T-helper 2 cell treated with Interferon-gamma antibody and Interleukin-4, amounts not matched to agents 100 ng/mL and 5 ng/mL, for 36 hours (primary cell): Measurements from ENCODE around the gene TBC1D4. TPM values are rescaled to one million over a fixed set of nuclear protein-coding genes. Genes with fewer than 3 reads are reported as not detected.
"Not testable (repeated sequence)": the region's sequence is repeated elsewhere in the genome, so short reads cannot be mapped to it uniquely, and the experiment has no call there.

Source experiments
- intact Hi-C: fragments of 100-400 bp; cut with micrococcal nuclease; formaldehyde crosslinking; loops from one replicate; pipeline ENCODE4 v1.15.1; 2023
- total RNA-seq: library from RNA; stranded (reverse); gene quantifications from 2 replicates; pipeline ENCODE4 v1.2.3, GENCODE V29; 2022

Gene TBC1D4
- total RNA-seq, 1 donor from 2014 or later = 23.3 TPM

DNA sequence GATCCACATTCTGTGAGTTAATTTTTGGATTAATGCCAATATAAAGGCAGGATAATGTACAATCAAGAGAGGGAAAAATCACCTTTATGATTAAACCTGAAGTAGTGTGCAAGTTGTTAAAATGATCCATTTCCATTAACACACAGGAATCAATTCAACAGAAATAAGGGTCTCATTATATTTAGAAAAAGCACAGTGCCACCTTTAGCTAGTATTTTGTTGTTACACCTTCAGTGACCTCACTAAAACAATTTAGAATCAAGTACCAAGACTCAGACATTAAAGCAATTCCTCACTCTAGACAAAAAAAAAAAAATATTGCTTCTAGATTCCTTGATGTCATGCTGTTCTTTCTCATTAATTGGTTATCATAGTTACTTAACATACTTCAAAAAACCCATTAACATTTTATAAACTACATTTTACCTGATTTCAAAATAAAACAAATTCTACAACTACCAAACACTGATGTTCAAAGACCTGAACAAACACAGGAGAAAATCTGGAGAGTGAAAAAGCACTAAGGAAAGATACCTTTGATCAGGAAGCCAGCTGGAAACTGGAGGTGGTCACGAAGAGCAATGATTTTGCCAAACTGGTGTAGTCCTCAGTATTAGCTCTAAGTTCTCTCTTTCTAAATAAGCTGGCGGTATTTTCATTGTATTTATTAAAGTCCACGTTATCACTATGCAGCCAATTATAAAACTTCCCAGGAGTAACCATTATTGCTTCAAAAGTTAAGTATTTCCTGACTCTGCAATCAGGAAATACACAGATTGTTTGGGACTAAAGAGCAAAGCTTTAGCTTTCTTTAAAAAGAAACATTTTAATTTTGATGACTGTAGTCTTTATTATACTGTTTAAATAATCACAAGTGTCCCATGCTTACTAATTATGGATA is 115.3 kb downstream of the TBC1D4 start:
- intact Hi-C loops = loop anchor here (1.0 to 5.0 kb wide), 2 partner anchors 40 to 1234 kb away; partner anchors contain the start of gene KLF12

DNA sequence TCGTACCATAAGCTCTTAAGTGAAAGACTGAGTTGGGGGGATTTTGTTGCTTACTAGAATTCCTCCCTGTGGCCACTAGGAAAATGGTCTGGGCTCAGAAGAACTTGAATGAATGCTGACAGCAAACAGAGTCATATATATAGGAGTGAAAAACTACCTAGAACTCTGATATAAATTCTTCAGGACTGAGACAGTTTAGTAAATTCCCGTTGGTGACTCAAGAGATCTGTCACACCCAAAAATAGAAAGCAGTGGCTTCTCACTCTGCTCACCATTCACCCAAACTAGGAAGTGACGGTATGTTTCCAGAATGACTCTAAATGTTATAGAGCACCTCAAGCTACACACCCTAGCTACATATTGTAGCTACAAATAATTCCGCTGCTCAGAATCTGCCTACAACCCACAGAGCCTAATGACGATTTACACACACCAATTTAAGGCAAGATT is 116.2 kb downstream of the TBC1D4 start:
- intact Hi-C loops = loop anchor here (1.0 to 5.0 kb wide), 2 partner anchors 39 to 1233 kb away; partner anchors contain the start of gene KLF12

DNA sequence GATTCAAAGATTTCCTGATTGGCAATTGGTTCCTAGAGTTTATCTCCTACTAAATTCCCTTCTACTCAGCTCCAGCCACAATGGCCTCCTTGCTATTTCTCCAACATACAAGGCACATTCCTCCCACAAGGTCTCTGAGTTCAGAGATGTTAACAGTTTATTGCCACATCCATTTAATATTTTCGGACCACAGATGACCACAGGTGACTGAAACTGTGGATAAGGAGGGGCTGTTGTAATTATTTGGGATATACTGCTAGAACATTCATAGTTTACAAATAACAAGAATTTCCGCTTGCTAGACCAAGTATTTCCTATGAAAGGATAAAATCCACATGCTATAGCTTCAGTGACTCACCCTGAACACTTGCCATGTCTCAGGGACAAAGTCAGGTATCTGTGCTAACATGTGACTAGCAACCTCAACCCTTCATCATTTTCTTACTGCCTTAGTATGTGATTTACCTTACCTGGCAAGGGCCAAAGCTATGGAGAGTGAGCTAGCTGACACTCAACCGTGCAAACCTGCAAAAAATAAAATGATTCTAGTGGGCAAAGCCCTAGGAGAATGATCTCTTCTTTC is 117.7 kb downstream of the TBC1D4 start:
- intact Hi-C loops = no loop called here

DNA sequence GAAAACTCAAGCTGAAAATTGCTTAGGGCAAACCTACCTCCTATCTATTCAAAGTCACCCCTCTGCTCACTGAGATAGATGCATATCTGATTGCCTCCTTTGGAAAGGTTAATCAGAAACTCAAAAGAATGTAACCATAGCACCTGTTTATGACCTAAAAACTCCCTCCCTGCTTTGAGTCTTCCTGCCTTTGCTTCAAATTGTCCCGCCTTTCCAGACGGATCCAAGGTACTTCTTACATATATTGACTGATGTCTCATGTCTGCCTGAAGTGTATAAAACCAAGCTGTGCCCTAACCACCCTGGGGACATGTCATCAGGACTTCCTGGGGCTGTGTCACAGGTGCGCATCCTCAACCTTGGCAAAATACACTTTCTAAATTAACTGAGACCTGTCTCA is 118.6 kb downstream of the TBC1D4 start:
- intact Hi-C loops = no loop called here

DNA sequence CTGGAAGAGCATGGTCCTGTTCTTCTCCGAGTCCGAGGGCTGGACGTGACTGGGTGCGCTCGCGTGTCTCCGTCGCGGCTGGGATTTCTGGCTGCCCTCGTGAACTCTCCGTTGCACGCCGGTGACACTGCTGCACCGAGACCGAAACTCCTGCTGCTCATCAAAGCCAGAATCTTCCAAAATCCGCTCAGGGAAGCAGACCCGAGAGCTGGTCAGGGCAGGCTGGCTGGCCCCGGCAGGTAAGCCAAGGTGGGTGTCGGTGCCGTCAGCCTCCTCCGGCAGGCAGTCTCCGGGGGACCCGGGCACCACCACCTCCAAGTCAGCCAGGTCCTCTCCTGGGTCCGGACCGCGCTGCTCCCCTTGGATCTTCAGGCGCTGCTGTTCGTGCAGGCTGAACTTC is 119.9 kb downstream of the TBC1D4 start:
- intact Hi-C loops = no loop called here

DNA sequence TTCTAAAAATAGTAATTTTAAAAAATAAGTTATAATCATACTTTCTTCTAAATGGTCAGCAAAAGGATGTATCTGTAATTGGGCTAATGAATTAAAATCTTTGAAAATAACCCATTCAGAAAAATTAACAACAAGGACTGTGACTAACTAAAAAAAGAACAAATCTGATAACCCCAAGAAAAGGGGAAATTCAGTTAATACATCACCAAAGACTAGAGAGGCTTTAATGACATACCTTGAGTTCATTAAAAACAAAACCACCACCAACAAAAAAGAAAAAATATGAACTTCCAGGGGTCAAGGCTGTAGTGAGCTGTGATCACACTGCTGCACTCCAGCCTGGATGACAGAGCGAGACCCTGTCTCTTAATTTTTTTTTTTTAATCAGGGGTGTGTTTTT is 121.8 kb downstream of the TBC1D4 start:
- intact Hi-C loops = no loop called here

DNA sequence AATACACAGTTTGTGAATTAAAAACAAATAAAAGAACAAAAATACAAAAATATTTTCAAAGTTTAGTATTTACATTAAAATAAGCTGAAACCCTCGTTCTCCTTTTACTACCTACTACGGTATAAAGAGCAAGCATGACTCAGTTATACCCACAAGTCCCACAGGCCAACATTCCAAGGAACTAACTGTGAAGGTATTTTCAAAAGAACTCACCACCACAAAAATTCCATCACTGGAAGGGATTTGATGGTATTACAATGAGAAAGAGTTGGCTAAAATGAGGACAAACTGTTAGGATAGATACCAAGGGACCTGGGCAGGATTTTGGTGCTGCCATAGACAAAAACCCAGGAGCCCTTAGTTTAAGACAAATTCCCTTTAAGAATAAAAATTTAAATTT is 122.7 kb downstream of the TBC1D4 start:
- intact Hi-C loops = loop anchor here (5.0 kb wide), 1 partner anchor 67 kb away; no protein-coding TSS in a partner anchor

DNA sequence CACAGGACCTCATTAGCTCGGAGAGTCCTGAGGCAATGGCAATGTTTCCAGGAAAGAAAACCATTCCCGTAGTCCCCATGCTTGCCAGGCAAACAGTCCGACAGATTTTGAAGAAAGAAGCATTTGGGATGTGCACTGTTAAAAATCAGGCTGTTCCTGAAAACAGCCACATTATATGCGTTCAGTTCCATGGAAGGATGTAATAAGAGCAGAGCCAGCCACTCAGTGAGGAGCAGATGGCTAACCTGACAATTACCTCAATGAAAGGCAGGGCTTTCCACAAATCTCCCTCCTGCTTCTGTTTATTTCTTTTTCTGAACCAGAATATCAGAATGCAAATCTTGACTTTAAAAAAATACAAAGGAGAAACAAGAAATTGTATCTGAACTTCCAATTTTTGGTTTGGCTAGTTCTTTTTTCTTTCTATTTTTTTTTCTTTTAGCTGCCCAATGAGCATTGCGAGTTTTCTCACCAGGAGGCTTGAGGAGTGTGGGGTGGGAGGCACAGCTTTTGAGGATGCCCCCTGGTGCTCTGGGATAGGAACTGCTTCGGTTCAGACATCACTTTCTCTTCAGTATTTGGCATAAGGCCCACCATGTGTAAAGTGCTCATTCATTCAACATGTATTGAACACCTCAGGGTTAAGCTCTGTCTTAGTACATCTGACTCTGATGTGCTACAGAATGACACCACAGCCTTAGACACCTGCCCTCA is 124.2 kb downstream of the TBC1D4 start:
- intact Hi-C loops = loop anchor here (5.0 kb wide), 1 partner anchor 65 kb away; no protein-coding TSS in a partner anchor

DNA sequence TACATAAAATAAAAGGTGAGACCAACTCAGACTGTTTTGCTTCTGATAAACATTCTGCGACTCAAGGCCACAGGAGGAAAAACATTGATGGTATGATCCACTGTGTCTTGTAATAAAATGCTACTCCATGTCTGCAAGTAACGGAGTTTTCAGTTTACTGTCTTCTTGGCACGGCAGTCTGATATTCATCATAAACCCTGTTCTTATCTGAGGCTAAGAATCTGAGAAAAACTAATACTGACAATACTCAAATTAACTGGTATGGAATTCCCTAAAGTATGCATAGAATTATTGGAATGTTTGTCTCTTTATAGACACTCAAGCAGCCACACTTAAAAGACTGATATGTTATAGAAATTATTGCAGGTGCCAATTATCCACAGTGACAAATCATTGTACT is 125.5 kb downstream of the TBC1D4 start:
- intact Hi-C loops = loop anchor here (5.0 kb wide), 1 partner anchor 64 kb away; no protein-coding TSS in a partner anchor

DNA sequence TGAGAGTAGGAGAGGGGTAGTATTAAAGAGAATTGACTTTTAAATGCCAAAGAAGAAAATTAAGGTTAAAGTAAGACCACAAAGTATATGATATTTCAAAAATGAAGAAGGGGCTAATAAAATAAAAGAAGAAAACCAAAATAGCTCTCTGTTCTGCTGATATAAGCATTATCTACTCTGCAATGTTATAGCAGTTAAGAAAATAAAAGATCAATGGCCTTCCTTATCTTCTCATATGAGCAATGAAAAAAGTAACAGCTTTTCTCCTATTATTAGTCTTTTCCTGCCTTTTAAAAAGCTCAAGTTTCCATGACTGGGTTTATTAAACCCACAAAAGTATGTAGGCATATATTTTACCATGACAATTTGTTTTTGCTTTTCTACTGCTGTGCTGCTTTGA is 126.4 kb downstream of the TBC1D4 start:
- intact Hi-C loops = loop anchor here (5.0 kb wide), 1 partner anchor 63 kb away; no protein-coding TSS in a partner anchor

DNA sequence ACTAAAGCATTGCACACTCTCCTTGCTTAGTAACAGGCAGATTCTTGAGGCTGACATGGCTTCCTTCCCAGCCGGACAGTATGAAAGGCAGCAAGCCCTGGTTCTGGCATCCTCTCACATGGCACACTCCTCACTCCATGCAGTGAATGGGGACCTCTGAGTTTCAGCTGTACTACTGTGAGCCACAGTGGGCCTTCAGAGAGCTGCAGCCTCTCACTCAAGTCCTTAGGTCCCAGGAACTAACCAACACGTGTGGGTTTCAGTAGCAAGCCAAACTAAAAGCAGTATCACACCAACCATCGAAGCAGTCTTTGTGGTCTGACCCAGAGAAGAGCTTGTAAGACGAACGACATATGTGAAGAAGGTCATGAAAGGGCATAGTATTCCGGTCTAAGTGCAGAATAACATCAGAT is 128.2 kb downstream of the TBC1D4 start:
- intact Hi-C loops = no loop called here

DNA sequence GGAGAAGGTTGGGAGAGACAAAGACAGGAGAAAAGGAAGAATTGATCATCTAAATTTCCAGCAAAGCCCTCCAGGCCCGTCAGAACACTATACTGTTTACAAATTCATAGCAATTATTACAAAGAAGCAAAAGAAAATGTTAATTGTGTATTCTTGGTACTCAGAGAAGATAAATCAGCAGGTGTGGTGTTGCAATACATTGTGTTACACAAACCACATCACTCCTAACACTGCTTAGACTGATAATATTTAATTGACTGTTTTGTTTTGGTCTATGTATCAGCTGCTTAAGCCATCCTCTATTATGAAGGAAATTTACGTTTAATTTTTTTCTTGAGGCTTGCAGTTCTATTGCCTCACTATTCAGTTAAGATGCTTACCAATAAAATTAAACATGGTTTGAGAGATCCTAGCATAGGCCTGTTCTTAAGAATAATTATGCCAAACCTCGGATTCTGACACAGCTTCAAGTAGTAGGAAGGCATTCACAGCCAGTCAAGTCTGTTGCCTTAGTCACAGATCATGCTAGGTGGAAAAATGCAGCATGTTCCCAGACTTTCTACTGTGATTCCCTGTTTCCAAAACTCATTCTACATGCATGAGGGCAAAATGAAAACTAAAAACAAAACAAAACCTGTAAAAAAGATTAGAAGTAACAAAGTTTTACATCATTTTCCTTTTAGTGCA is 129.2 kb downstream of the TBC1D4 start:
- intact Hi-C loops = no loop called here

DNA sequence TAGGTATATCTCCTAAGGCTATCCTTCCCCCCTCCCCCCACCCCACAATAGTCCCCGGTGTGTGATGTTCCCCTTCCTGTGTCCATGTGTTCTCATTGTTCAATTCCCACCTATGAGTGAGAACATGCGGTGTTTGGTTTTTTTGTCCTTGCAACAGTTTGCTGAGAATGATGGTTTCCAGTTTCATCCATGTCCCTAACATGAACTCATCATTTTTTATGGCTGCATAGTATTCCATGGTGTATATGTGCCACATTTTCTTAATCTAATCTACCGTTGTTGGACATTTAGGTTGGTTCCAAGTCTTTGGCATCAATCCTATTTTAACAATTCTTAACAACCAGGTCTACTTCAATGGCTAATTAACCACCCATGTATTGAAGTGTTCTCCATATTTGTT is 130.4 kb downstream of the TBC1D4 start:
- intact Hi-C loops = not testable (repeated sequence)

DNA sequence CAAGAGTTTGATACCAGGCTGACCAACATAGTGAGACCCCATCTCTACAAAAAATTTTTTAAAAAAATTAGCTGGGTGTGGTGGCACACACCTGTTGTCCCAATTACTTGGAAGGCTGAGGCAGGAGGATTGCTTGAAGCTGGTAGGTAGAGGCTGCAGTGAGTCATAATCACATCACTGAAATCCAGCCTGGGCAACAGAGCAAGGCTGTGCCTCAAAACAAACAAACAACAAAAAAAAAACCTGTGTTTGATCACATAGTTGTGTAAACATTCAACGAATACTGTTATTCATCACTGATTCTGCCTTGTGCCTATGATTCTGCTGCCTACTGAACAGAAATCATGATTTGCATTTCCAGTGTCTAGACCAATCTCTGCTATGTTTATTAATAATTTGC is 134.0 kb downstream of the TBC1D4 start:
- intact Hi-C loops = no loop called here

DNA sequence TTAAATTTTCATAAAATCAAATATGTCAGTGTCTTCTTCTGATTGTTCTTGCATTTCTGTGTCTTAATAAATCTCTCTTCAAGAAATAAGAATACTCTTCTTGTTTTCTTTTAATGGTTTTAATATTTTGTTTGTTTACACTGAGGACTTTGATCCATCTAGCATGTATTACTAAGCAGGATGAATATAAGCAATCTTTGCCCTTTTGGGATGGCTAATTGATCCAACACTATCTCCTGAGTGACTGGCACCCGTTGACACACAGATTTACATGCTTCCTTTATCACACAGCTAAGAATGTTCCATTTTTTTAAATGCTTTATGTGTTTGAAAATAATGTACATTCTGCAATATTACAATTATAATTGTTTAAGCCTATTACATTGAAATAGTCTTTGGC is 134.5 kb downstream of the TBC1D4 start:
- intact Hi-C loops = no loop called here

DNA sequence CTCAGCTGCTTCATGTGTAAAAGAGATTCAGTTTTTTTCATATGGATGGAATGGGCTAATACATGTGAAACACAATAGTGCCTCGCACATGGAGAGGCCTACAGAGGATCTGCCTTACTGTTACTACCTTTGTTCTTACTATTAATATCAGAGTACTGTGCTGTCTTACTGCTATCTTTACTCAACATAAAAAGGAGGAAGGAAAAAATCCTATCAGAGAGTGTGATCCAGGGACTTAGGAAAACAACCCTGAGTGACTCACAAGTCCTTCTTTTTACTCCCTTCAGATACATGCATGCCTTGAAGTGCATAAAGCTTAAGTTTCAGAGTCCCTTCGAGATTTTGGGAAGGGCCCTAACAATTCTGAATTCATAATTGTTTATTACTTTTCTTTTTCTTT is 136.8 kb downstream of the TBC1D4 start:
- intact Hi-C loops = no loop called here

DNA sequence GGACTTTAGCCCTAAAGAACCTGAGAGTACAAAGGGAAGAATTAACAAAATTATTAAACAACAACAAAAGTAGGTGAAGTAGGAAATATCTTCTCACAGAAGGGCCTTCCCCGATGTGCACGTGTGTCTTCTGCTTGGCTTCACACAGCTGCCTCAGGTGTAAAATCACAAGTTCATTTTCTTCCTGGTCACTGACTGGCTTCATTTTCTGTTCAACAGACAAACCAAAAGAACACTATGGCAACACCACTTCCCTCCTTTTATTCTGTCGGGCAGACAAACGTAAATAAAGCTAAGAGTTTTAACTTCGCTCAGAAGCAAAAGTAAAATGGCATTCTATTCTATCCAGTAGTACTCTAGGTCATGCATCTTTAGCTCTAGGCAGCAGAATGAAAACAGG is 140.9 kb downstream of the TBC1D4 start:
- intact Hi-C loops = no loop called here

DNA sequence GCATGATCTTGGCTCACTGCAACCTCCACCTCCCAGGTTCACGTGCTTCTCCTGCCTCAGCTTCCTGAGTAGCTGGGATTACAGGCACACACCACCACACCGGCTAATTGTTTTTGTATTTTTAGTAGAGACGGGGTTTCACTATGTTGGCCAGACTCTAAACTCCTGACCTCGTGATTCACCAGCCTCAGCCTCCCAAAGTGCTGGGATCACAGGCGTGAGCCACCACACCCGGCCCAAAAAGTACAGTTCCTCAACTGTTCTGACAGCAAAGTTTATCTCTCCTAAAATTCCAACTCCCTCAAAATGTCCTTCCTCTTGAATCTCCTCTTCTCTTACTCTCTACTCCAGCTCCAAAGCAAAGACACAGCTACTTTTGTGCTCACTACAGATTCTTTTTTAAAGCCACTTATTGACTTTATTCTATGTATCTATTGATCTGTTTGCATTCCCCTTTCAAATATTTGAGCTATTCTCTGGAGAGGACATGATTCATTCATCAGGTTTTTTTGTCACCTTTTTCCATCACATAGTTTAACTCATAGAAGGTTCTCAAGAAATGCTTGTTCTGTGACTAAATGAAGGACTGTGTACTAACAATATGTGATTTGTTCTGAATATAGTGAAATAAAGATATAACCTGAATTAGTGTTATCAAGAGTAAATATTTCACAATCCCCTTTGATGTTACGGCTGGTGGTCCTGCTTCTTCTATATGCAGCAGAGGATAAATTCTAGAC is 142.2 kb downstream of the TBC1D4 start:
- intact Hi-C loops = no loop called here

DNA sequence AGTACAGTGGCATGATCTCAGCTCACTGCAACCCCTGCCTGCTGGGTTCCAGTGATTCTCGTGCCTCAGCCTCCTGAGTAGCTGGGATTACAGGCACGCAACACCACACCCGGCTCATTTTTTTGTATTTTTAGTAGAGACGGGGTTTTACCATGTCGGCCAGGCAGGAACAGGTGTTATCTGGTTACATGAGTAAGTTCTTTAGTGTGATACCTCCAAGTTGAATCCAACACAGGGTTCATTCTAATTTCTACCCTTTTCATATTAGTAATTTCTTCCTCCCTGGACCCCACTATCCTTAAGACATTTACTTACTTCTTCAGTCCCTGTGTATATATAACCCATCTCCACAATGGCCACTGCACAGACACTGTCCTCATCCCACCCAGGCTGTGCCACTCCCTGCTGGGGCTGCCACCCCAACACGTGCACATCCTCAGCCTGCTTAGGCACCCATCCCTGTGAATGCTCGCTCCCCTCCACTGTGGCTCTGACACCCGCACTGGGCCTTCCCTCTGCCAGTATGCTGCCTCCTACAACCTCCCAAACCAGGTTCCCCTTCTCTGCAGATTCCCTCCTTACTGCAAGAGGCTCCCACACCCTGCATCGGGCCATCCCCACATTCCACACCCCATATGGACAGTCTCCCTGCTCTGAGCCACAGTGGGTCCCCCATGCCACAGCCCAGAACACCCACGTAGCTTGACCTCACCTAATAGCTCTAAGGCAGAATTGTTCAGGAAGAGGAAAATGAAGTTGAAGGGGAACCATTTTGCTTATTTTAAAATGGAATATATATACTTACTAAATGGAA is 147.1 kb downstream of the TBC1D4 start:
- intact Hi-C loops = no loop called here

DNA sequence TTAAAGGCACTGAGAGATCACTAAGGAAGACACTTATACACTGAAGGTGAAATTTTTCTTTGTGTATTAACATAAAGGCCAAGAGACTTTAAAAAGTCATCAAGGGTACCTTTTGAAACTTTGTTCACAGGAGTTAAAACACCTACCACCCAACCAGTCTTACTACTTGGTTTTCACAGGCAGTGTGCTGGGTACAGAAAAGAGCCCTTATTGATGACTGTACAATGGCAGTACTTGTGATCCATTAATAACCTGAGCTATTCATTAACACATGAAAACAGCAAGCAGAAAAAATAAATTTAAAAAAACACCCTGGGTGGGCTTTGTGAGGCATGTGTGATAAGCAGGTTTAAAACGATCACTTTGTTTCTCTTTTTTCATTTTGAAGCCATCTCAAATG is 148.9 kb downstream of the TBC1D4 start:
- intact Hi-C loops = no loop called here
